H1 (cell line): ENCODE measurements around the gene CCL15. TPM values are rescaled to one million over a fixed set of nuclear protein-coding genes. Genes with fewer than 3 reads are reported as not detected.

ENCODE experiments used
- SAP30 ChIP-seq: fragments of 300-600 bp; sonication (generic); IDR thresholded peaks from 2 replicates; pipeline ENCODE4 v1.7.1; 2012; ENCODE audit warnings: low read length, moderate library complexity, mild to moderate bottlenecking, inconsistent platforms; ENCODE audit not compliant: insufficient read depth, insufficient replicate concordance
- TEAD4 ChIP-seq: IDR thresholded peaks from 2 replicates; pipeline ENCODE4 v1.6.1; 2012; ENCODE audit warnings: low read depth, low read length, inconsistent platforms, mixed read lengths
- polyA plus RNA-seq, 7 experiments: library from polyadenylated mRNA; depleted of rRNA in 3 of 7; stranded (reverse) in 5 of 7; unstranded in 2 of 7; fragments of >200 nt in 5 of 7; fragments of 200-250 nt in 2 of 7; gene quantifications; 1 replicate in 5 of 7; 2 replicates in 1 of 7; 4 replicates in 1 of 7; pipeline versions ENCODE4 v1.2.1 to v1.2.3, GENCODE V29; 2011 to 2013; ENCODE audit warnings: missing spikeins in 2 of 7, mixed read lengths in 2 of 7
- total RNA-seq: library from RNA; stranded (reverse); fragmentation: NEBNext Ultra II Directional; extraction: Animal tissue kit (Norgen Biotek cat#: 25700); gene quantifications from 2 replicates; pipeline ENCODE4 v1.2.1, GENCODE V29; 2021

CCL15 gene
- total and polyA plus RNA-seq, 2 of the 8 experiments (the other 6 are each of a cell fraction or from before 2014, with no cell fraction given): not detected

- TF ChIP-seq TEAD4: no peak
- no peak for TF ChIP-seq SAP30
- TF ChIP-seq, all 59 proteins: peak for 0
Observed at GRCh38 chr17:36002631-36003030, 1.3 kb upstream of the CCL15 start (continued).
